Stimulated activated CD4-positive, alpha-beta T cell treated with anti-CD3 and anti-CD28 coated beads, Interleukin-1b, Interleukin-23, amount 100 ng/mL, for 24 hours (primary cell): ENCODE data around the gene CAMK2A.

Experiments
- DNase-seq, 4 experiments: peaks; one replicate each; pipeline ENCODE4 v3.0.0-alpha.2; 2020; ENCODE audit warnings: low read depth in 4 of 4, low spot score in 1 of 4

CAMK2A gene

GRCh38 chr5:150172145-150172544 lies 117.4 kb downstream of the CAMK2A start:
- DNase-seq = no peak
